HG02798 (cell line): ENCODE measurements around the gene OGFOD3.
"Not testable (repeated sequence)": the region's sequence is repeated elsewhere in the genome, so short reads cannot be mapped to it uniquely, and the experiment has no call there.

Experiments
- ATAC-seq: cut with Tn5 transposase; IDR thresholded peaks from one replicate; pipeline ENCODE4 v1.9.1; 2021; ENCODE audit warnings: mild to moderate bottlenecking; ENCODE audit not compliant: unreplicated experiment, poor library complexity

The OGFOD3 gene

DNA sequence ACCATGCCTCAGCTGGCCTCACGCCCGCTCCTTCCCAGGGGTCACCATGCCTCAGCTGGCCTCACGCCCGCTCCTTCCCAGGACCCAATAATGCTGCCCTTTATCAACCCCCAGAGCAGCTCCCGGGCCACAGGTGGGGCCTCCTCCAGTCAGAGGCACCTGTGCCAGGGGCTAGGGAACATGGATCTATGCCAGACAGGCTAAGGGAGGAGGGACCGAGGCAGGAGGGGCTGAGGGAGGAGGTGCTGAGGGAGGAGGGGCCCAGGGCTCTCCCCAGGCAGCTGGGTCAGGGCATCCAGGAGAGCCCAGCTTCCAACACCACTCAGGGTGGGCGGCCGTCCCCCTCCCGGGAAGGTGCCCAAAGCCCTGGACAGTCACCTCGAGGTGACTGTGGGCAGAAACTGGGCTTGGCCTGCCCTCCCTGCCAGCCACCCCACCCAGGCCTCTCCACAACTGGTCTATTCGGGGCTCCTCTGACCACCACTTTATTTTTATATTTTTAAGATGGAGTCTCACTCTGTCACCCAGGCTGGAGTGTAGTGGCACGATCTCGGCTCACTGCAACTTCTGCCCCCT, 27.4 kb downstream of the OGFOD3 start:
- ATAC-seq = no peak

DNA sequence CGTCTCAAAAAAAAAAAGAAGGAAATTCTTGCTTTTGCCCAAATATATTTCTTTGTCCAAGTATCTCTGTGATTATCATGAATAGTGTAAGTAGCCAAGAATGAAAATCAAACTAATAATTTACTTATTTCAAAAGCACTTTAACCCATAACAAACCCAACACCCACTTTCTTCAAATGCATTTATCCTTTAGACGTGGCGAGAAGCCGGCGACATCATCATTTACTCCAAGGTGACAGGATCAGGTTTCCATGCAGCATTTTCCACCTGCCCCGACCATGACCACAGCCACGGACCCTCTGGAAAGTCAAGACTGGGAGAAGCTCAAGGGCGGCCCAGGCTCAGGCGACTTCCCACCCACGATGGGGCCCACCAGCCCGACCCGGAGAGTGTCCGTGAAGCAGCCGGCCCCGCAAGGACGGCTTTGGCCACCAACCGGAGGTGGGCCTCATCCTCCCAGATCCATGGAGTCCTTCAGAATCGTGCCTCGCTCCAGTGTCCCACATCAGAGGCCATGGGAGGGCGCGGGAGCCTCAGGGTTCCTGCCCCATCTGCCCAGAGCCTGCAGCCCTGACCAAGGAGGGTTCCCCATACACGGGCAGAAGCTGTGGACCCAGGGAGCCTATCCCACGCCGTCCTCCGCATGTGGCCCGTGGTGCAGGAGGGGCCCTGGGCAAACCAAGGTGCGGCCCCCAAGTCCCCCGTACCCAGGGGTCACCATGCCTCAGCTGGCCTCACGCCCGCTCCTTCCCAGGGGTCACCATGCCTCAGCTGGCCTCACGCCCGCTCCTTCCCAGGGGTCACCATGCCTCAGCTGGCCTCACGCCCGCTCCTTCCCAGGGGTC, 28.1 kb downstream of the OGFOD3 start:
- no peak for ATAC-seq

GRCh38 chr17:82389379-82389778, 29.0 kb downstream of the OGFOD3 start:
- no peak for ATAC-seq

- no peak for ATAC-seq
Measured at GRCh38 chr17:82388922-82389283, 29.5 kb downstream of the OGFOD3 start.

DNA sequence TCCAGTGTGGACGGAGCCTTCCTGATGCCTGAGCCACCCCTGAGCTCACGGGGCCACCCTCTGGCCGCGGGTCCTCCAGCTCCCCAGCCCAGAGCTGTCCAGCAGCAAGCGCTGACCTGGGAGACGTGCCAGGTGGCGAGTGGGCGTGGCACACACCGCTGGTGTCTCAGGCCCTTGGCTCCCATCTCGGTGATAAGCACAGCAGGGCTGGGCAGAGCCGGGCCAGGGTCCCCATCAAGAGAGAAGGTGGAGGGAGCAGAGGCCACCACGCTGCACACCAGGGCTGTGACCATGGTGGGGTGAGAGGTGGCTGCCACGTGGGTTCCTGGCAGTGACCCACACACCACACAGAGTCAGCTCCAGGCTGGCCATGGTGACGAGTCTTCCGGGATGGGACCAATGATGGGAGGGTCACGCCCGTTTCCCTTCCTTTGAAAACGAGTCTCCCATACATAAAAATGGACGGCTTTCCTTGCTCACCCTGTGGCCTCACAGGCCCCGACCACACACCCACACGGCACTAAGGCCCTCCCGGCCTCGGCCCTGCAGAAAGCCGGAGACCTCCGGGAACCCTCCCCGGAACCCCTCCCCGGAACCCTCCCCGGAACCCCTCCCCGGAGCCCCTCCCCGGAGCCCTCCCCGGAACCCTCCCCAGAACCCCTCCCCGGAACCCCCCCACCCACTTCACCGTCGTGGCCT, 30.0 kb downstream of the OGFOD3 start:
- no peak for ATAC-seq

- ATAC-seq = no peak
Measured at GRCh38 chr17:82387705-82388106, 30.7 kb downstream of the OGFOD3 start.

- no peak for ATAC-seq
Measured at GRCh38 chr17:82386881-82387704, 31.3 kb downstream of the OGFOD3 start.

- ATAC-seq = no peak
Measured at GRCh38 chr17:82386255-82386831, 32.0 kb downstream of the OGFOD3 start.

DNA sequence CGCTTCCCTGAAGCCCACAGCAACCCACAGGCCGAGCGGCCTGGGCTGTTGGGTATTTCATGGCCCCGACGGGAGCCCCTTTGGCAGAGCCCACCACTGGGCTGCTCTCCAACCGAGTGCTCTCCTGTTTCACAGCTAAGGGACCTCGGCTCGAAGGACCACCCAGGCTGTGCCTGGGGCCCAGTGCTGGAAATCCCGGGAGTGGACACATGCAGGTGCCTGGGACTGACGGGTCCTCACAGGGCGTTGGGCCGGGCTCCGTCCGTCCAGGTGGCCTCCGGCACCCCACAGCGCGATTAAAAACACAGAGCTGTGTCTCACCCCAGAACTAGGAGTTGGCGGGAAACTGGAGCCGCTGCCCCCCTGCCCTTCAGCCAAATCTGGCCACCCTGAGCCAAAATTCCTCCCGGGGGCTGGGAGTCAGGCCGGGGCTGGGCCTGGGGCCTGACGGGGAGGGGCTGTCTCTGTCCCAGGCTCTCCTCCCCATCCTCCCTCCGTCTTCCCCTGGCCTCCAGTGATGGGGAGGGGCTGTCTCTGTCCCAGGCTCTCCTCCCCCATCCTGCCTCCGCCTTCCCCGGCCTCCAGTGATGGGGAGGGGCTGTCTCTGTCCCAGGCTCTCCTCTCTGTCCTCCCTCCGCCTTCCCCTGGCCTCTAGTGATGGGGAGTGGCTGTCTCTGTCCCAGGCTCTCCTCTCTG, 32.7 kb downstream of the OGFOD3 start:
- no peak for ATAC-seq

DNA sequence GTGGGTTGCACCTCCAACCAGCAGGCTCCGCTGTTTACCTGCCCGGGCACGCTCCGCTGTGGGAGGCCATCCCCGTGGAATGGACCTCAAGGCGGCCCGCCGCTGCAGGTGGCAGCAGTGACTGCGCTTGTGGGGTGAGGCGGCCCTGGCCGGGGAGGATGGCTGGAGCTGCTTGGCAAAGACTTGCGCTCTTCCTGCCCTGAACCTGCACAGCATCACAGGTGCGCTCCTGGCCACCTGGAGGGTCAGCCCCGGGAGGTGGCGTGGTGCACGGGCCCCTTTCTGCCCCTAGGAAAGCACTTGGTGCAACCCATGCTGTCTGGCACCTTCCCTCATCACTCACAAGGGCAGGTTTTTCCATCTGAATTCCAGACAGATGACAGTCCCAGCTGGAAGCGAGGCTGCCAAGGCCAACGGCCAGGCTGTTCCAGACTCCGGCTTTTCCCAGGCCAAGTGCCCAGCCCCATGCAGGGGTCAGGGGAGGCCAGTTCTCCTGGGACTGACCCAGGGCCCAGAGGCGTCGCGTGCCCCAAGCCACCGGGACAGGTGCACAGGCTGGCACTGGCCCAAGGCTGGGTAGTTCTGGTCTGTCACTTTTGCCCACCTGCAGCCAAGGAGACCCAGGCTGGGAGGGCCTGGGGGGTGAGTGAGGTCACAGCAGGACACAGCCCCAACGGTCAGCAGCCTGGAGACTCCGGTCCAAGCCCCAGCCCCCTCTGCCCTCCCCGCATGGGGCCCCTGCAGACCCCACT, 33.5 kb downstream of the OGFOD3 start:
- no peak for ATAC-seq

DNA sequence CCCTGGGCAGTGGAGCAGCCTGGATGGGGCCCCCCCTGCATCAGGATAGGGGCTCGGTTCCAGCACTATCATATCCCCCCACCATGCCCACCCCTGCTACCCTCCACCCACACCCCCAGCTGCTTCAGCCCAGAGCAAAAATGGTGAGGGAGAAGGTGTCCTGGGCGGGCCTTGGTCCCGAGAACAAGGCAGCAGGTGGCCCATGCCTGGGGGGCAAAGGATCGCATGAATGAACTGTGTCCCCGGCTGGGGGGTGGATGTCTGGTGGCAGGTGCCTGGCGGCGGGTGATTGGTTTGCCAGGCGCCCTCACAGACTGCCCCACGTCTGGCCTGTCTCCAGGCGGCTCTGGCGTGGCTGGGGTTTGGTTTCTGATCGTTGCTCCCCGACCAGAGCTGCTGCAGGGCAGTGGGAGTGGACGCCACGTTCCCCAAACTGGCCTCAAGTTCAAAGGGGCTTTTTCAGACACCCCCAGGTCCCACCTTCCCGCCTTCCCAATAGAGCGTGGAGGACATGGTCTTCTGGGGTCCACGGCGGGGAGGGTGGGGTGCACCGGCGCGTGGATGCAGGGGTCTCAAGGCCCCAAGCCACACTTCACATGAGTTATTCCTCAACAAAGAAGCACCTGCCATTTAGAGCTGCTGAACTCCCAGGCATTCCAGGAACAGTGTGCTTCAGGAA, 34.2 kb downstream of the OGFOD3 start:
- no peak for ATAC-seq

- ATAC-seq = no peak
Measured at GRCh38 chr17:82383411-82383810, 35.0 kb downstream of the OGFOD3 start.

GRCh38 chr17:82382933-82383255, 35.5 kb downstream of the OGFOD3 start:
- ATAC-seq = no peak

- not testable (repeated sequence) for ATAC-seq
Measured at GRCh38 chr17:82382220-82382932, 36.0 kb downstream of the OGFOD3 start.

- ATAC-seq = not testable (repeated sequence)
Measured at GRCh38 chr17:82381703-82382009, 36.7 kb downstream of the OGFOD3 start.

GRCh38 chr17:82380860-82381702, 37.3 kb downstream of the OGFOD3 start:
- no peak for ATAC-seq

DNA sequence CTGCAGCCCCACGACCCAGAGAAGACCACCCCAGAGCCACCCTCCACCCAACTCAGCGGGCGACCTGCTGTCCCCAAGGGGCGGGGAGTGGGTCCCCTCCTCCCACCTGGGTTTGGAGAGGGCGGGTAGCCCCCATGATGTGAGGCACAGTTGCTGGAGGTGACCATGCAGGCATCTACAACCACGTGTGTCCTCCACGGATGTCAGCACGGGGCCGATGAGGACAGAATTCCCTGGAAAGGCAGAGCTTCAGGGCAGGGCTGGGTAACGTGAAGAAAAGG, 39.7 kb downstream of the OGFOD3 start:
- no peak for ATAC-seq
